HepG2 (cell line): ENCODE results near the gene ZSWIM8. TPM values are rescaled to one million over a fixed set of nuclear protein-coding genes. Genes with fewer than 3 reads are reported as not detected.

Source experiments
- ATAC-seq: fragments of 200-7000 bp; cut with Tn5 transposase; 3 replicates; pipeline ENCODE4 v1.9.1; 2020; ENCODE audit warnings: mild to moderate bottlenecking, moderate library complexity
- BruUV-seq: library from RNA; stranded (reverse); fragments of 400-500 nt; replicated peaks from 2 replicates; lab custom pipeline; 2021; lab: Mats Ljungman, UMichigan
- CTCF ChIA-PET: fragments of 300-600 bp; formaldehyde crosslinking; extraction: SDS; loops from one replicate; lab custom pipeline; 2021; ENCODE audit warnings: low total read pairs, inconsistent platforms, low intra/inter-chr PET ratio; lab: Yijun Ruan, JAX
- POLR2A ChIA-PET: fragments of 350-600 bp; sonication (Branson Sonifier 250); formaldehyde crosslinking; loops from one replicate; lab custom pipeline; 2020; ENCODE audit warnings: antibody characterized with exemption, inconsistent platforms; lab: Yijun Ruan, JAX
- DNase-seq: peaks from one replicate; pipeline ENCODE4 v3.0.0-alpha.2; 2015; ENCODE audit warnings: low spot score
- FAIRE-seq: peaks from 3 replicates; lab custom pipeline; 2011; peaks lifted over from hg19 to GRCh38; lab: Jason Lieb, UNC
- H2AFZ ChIP-seq: one replicate; pipeline ENCODE4 v1.6.1; 2011; ENCODE audit warnings: low read length, inconsistent platforms
- H3K27ac ChIP-seq: fragments of 300-600 bp; 3 replicates; pipeline ENCODE4 v1.8.0; 2011; ENCODE audit warnings: mixed run types, mild to moderate bottlenecking, mixed read lengths, low read length, inconsistent platforms; ENCODE audit not compliant: insufficient read depth; ENCODE audit errors: extremely low read length
- H3K27me3 ChIP-seq, 2 experiments: fragments of 200-600 bp in 1 of 2; 2 replicates in 1 of 2; 3 replicates in 1 of 2; pipeline versions ENCODE4 v1.6.0 to v1.8.0; 2011; ENCODE audit warnings: low read length in 2 of 2, mild to moderate bottlenecking in 2 of 2, moderate library complexity in 2 of 2, inconsistent platforms in 1 of 2; ENCODE audit not compliant: insufficient read depth in 2 of 2, control insufficient read depth in 1 of 2
- H3K36me3 ChIP-seq, 2 experiments: fragments of 200-600 bp in 1 of 2; replicated peaks in 1 of 2; 2 replicates in 1 of 2; 3 replicates in 1 of 2; pipeline versions ENCODE4 v1.5.1 to v1.8.0; 2011; ENCODE audit warnings: low read length in 2 of 2, inconsistent platforms in 1 of 2; ENCODE audit not compliant: insufficient read depth in 2 of 2, control insufficient read depth in 1 of 2
- H3K4me1 ChIP-seq: 2 replicates; pipeline ENCODE4 v1.5.1; 2012; ENCODE audit warnings: low read length, inconsistent platforms; ENCODE audit not compliant: insufficient read depth
- H3K4me2 ChIP-seq: 2 replicates; pipeline ENCODE4 v1.6.0; 2011; ENCODE audit warnings: low read depth, low read length, inconsistent platforms
- H3K4me3 ChIP-seq, 3 experiments: fragments of 200-600 bp in 1 of 3; sonication (generic), shearing (Covaris generic) in 1 of 3; replicated peaks in 1 of 3; 2 replicates each; pipeline ENCODE4 v1.5.1; 2011 to 2016; ENCODE audit warnings: low read length in 3 of 3, inconsistent platforms in 2 of 3, low read depth in 2 of 3, mild to moderate bottlenecking in 2 of 3, control low read depth in 1 of 3, mixed read lengths in 1 of 3; ENCODE audit not compliant: insufficient read depth in 1 of 3
- H3K79me2 ChIP-seq: one replicate; pipeline ENCODE4 v1.6.1; 2011; ENCODE audit warnings: low read length, inconsistent platforms; ENCODE audit not compliant: insufficient read depth
- H3K9ac ChIP-seq: 2 replicates; pipeline ENCODE4 v1.6.0; 2011; ENCODE audit warnings: mild to moderate bottlenecking, low read depth, low read length, inconsistent platforms; ENCODE audit not compliant: insufficient read depth
- H3K9me3 ChIP-seq: 2 replicates; pipeline ENCODE4 v1.5.1; 2012; ENCODE audit warnings: mild to moderate bottlenecking, low read length
- H4K20me1 ChIP-seq: 2 replicates; pipeline ENCODE4 v1.6.0; 2011; ENCODE audit warnings: inconsistent platforms, mild to moderate bottlenecking, low read length, moderate library complexity; ENCODE audit not compliant: insufficient read depth
- ATRX ChIP-seq: sonication (generic); formaldehyde crosslinking; IDR thresholded peaks from 2 replicates; pipeline ENCODE4 v1.4.0; 2020; ENCODE audit warnings: missing genetic modification reagents, borderline replicate concordance
- CEBPB ChIP-seq: IDR thresholded peaks from 2 replicates; pipeline ENCODE4 v1.6.1; 2011; ENCODE audit warnings: low read depth, low read length, improper control_type of control experiment, borderline replicate concordance
- FOSL1 ChIP-seq: sonication (generic); formaldehyde crosslinking; IDR thresholded peaks from 2 replicates; pipeline ENCODE4 v1.9.0; 2021; ENCODE audit warnings: missing genetic modification reagents, borderline replicate concordance
- KLF11 ChIP-seq: IDR thresholded peaks from 2 replicates; pipeline ENCODE4 v1.6.1; 2016; ENCODE audit warnings: missing compliant biosample characterization
- LCORL ChIP-seq, 2 experiments: fragments of 450-650 bp in 1 of 2; sonication (generic) in 1 of 2; formaldehyde crosslinking in 1 of 2; IDR thresholded peaks; 2 replicates each; pipeline versions ENCODE4 v1.5.0 to v1.6.1; 2017 to 2020; ENCODE audit warnings: antibody characterized with exemption in 1 of 2, missing genetic modification reagents in 1 of 2
- SRSF1 ChIP-seq: fragments of 200-400 bp; formaldehyde crosslinking; optimal IDR thresholded peaks from 2 replicates; pipeline ENCODE3; 2017; ENCODE audit warnings: mild to moderate bottlenecking, low read depth, low read length, moderate library complexity
- ZFX ChIP-seq: sonication (generic); formaldehyde crosslinking; IDR thresholded peaks from 2 replicates; pipeline ENCODE4 v1.4.0; 2020; ENCODE audit warnings: mild to moderate bottlenecking, low read depth, missing genetic modification reagents, moderate library complexity
- ZKSCAN5 ChIP-seq: sonication (generic); formaldehyde crosslinking; IDR thresholded peaks from 2 replicates; pipeline ENCODE4 v1.5.1; 2020; ENCODE audit warnings: mild to moderate bottlenecking, missing genetic modification reagents
- ZNF224 ChIP-seq: sonication (generic); formaldehyde crosslinking; IDR thresholded peaks from 2 replicates; pipeline ENCODE4 v1.5.0; 2020; ENCODE audit warnings: mild to moderate bottlenecking, missing genetic modification reagents
- ZNF263 ChIP-seq: sonication (generic); formaldehyde crosslinking; IDR thresholded peaks from 2 replicates; pipeline ENCODE4 v1.4.0; 2020; ENCODE audit warnings: missing genetic modification reagents
- ZNF646 ChIP-seq: sonication (generic); formaldehyde crosslinking; IDR thresholded peaks from 2 replicates; pipeline ENCODE4 v1.9.0; 2021; ENCODE audit warnings: mild to moderate bottlenecking, missing genetic modification reagents
- ZNF772 ChIP-seq: sonication (generic); formaldehyde crosslinking; IDR thresholded peaks from 2 replicates; pipeline ENCODE4 v1.5.0; 2020; ENCODE audit warnings: mild to moderate bottlenecking, missing genetic modification reagents
- ZSCAN30 ChIP-seq: sonication (generic); formaldehyde crosslinking; IDR thresholded peaks from 2 replicates; pipeline ENCODE4 v1.5.0; 2020; ENCODE audit warnings: mild to moderate bottlenecking, missing genetic modification reagents
- WGBS: methylation state at CpG from one replicate; pipeline ENCODE4 v1.1.6; 2017; ENCODE audit warnings: low lambda C conversion rate; 5-methylcytosine and 5-hydroxymethylcytosine counted together
- in situ Hi-C: cut with HindIII; loops from 2 replicates; pipeline ENCODE4 v1.10.0; 2017; ENCODE audit warnings: low pct_unique_long_range_greater_than_20kb; ENCODE audit not compliant: extremely low pct_ligation_motif_present
- intact Hi-C: fragments of 100-400 bp; cut with micrococcal nuclease; formaldehyde crosslinking; loops from one replicate; pipeline ENCODE4 v1.10.0; 2022; ENCODE audit not compliant: unreplicated experiment
- polyA plus RNA-seq, 8 experiments: library from polyadenylated mRNA; depleted of rRNA in 3 of 8; stranded (reverse) in 7 of 8; unstranded in 1 of 8; fragments of >200 nt; fragmentation: Illumina TruSeq in 4 of 8; extraction: Trizol in 4 of 8; gene quantifications; 2 replicates each; pipeline versions ENCODE4 v1.2.1 to v1.2.3, GENCODE V29; 2011 to 2016; ENCODE audit warnings: low read depth in 4 of 8, missing spikeins in 1 of 8, mixed read lengths in 1 of 8; ENCODE audit not compliant: insufficient read depth in 1 of 8
- total RNA-seq, 5 experiments: library from RNA; depleted of rRNA; stranded (reverse); fragments of >200 nt; fragmentation: Illumina TruSeq; extraction: Trizol; gene quantifications; 2 replicates each; pipeline ENCODE4 v1.2.3, GENCODE V29; 2016; ENCODE audit warnings: low read depth in 1 of 5

ZSWIM8 gene
- total and polyA plus RNA-seq, 2 of the 13 experiments (the other 11 are each of a cell fraction or from before 2014, with no cell fraction given): 39.9 to 98.2 TPM

- TF ChIP-seq ZSCAN30 (CRISPR knock-in tag): no peak
- no peak for TF ChIP-seq FOSL1
Observed at GRCh38 chr10:73782749-73783085, 2.7 kb upstream of the ZSWIM8 start (continued).

GRCh38 chr10:73785721-73786511 lies 510 bp downstream of the ZSWIM8 start:
- WGBS: under 1% methylated on average over 25 of the region's 54 CpGs
- Histone ChIP-seq H3K79me2 (peaks cover 55% of the 10 kb centered on the region), H3K4me1 (peaks cover 48% of the 10 kb centered on the region), H3K4me2 (peak overlapping the region; percentile 63), H2AFZ (no peak overlapping the region), H3K4me3 (peak overlapping the region; percentile 75 to 95 (median 90)), H3K27me3 (no peaks in the 10 kb centered on the region; a peak in 1 of 5 replicates), H3K27ac (peak overlapping the region; percentile 70), H3K9ac (peak overlapping the region; percentile 75), H3K36me3 (peaks cover 8 to 18% of the 10 kb centered on the region in 2 experiments; a peak in 4 of 5 replicates), H4K20me1 (0 out of 2 replicates have a peak, but pooled peaks cover 2% of the 10 kb centered on the region), H3K9me3 (no peaks in the 10 kb centered on the region)
- peak; percentile 48 for ATAC-seq
- intact Hi-C loops: no loop called here
- no peak for DNase-seq
- no peak for FAIRE-seq
- CTCF ChIA-PET: no interaction called here
- POLR2A ChIA-PET: interaction anchor here (0.9 to 3.7 kb wide), 11 partner anchors 13 to 290 kb away, joined by 3 to 16 read pairs (median 5); partner anchors contain the start of gene PPP3CB
- no TSS peak for BruUV-seq
- in situ Hi-C loops: no loop called here
- TF ChIP-seq KLF11 (CRISPR knock-in tag): no peak
- no peak for TF ChIP-seq ZNF224 (CRISPR knock-in tag)
- TF ChIP-seq ZKSCAN5 (CRISPR knock-in tag): no peak
- TF ChIP-seq ATRX (CRISPR knock-in tag): no peak
- no peak for TF ChIP-seq LCORL (IDR thresholded peaks at IDR 0.05)
- TF ChIP-seq LCORL (CRISPR knock-in tag; IDR thresholded peaks at IDR 0.05): peak; percentile 55; the same call in 1 of the 2 replicates
- peak; percentile 70 for TF ChIP-seq ZFX (CRISPR knock-in tag)
- peak; percentile 45 for TF ChIP-seq SRSF1
- 0 out of 2 replicates have a peak, but pooled peaks have one; percentile 11 for TF ChIP-seq ZNF772 (CRISPR knock-in tag)
- peak; percentile 98 for TF ChIP-seq ZNF263 (CRISPR knock-in tag)
- peak; percentile 69; the same call in 1 of the 2 replicates for TF ChIP-seq ZNF646 (CRISPR knock-in tag)
- TF ChIP-seq CEBPB: no peak
